K562 (cell line): ENCODE data around the gene NUDT22. TPM values are rescaled to one million over a fixed set of nuclear protein-coding genes. Genes with fewer than 3 reads are reported as not detected.

ENCODE experiments used
- ATAC-seq: fragments of 200-7000 bp; cut with Tn5 transposase; 3 replicates; pipeline ENCODE4 v1.9.1; 2020; ENCODE audit warnings: moderate library complexity
- BruUV-seq: library from RNA; stranded (reverse); fragments of 400-500 nt; replicated peaks from 2 replicates; lab custom pipeline; 2021; lab: Mats Ljungman, UMichigan
- CTCF ChIA-PET: fragments of 300-600 bp; formaldehyde crosslinking; extraction: SDS; loops from one replicate; lab custom pipeline; 2021; ENCODE audit warnings: low intra/inter-chr PET ratio; lab: Yijun Ruan, JAX
- POLR2A ChIA-PET: fragments of 300-600, 350-650 bp; sonication (Branson Sonifier 250); formaldehyde crosslinking; extraction: SDS; loops from one replicate; lab custom pipeline; 2021; ENCODE audit warnings: antibody characterized with exemption, inconsistent platforms; lab: Yijun Ruan, JAX
- DNase-seq, 4 experiments: peaks; one replicate each; pipeline versions ENCODE4 v3.0.0 to v3.0.0-alpha.2; 2011 to 2018; ENCODE audit warnings: low spot score in 3 of 4, mixed read lengths in 3 of 4; ENCODE audit errors: extremely low read depth in 1 of 4
- FAIRE-seq: peaks from 2 replicates; lab custom pipeline; 2011; peaks lifted over from hg19 to GRCh38; lab: Jason Lieb, UNC
- H2AFZ ChIP-seq: 2 replicates; pipeline ENCODE4 v1.6.0; 2011; ENCODE audit warnings: low read depth, low read length, control low read depth, inconsistent platforms
- H3K27ac ChIP-seq: fragments of 200-600 bp; 3 replicates; pipeline ENCODE4 v1.8.0; 2011; ENCODE audit warnings: low read depth, mild to moderate bottlenecking, control low read depth, inconsistent platforms, low read length, moderate library complexity, mixed read lengths; ENCODE audit errors: extremely low read depth
- H3K27me3 ChIP-seq, 2 experiments: fragments of 300-600 bp in 1 of 2; 2 replicates in 1 of 2; 3 replicates in 1 of 2; pipeline versions ENCODE4 v1.6.0 to v1.8.0; 2011; ENCODE audit warnings: inconsistent platforms in 2 of 2, low read length in 2 of 2, mild to moderate bottlenecking in 1 of 2, mixed read lengths in 1 of 2, moderate library complexity in 1 of 2; ENCODE audit not compliant: control insufficient read depth in 2 of 2, insufficient read depth in 2 of 2
- H3K36me3 ChIP-seq: fragments of 300-600 bp; 3 replicates; pipeline ENCODE4 v1.8.0; 2011; ENCODE audit warnings: mild to moderate bottlenecking, low read length, inconsistent platforms; ENCODE audit not compliant: control insufficient read depth, insufficient read depth
- H3K4me1 ChIP-seq, 2 experiments: fragments of 200-600 bp in 1 of 2; replicated peaks in 1 of 2; 2 replicates in 1 of 2; 3 replicates in 1 of 2; pipeline versions ENCODE4 v1.5.1 to v1.8.0; 2011; ENCODE audit warnings: inconsistent platforms in 2 of 2, low read length in 2 of 2, mild to moderate bottlenecking in 1 of 2, mixed read lengths in 1 of 2, moderate library complexity in 1 of 2; ENCODE audit not compliant: control insufficient read depth in 2 of 2, insufficient read depth in 2 of 2
- H3K4me2 ChIP-seq: 2 replicates; pipeline ENCODE4 v1.6.1; 2011; ENCODE audit warnings: low read length, control low read depth, inconsistent platforms, mixed read lengths; ENCODE audit not compliant: insufficient read depth
- H3K4me3 ChIP-seq: fragments of 200-600 bp; sonication (generic), shearing (Covaris generic); 2 replicates; pipeline ENCODE4 v1.5.1; 2016; ENCODE audit warnings: control low read depth, inconsistent platforms
- H3K79me2 ChIP-seq: fragments of 200-600 bp; 3 replicates; pipeline ENCODE4 v1.8.0; 2011; ENCODE audit warnings: low read length, inconsistent platforms; ENCODE audit not compliant: control insufficient read depth, insufficient read depth
- H3K9ac ChIP-seq, 2 experiments: 2 replicates each; pipeline versions ENCODE4 v1.6.0 to v1.6.1; 2011; ENCODE audit warnings: low read depth in 2 of 2, low read length in 2 of 2, control low read depth in 1 of 2, inconsistent platforms in 1 of 2, mild to moderate bottlenecking in 1 of 2, mixed read lengths in 1 of 2; ENCODE audit not compliant: insufficient read depth in 1 of 2
- H3K9me1 ChIP-seq: one replicate; pipeline ENCODE4 v1.6.0; 2011; ENCODE audit warnings: inconsistent platforms, mild to moderate bottlenecking, low read length, moderate library complexity; ENCODE audit not compliant: control insufficient read depth, insufficient read depth
- H3K9me3 ChIP-seq: replicated peaks from 2 replicates; pipeline ENCODE4 v1.5.1; 2011; ENCODE audit warnings: low read depth, low read length, inconsistent platforms; ENCODE audit not compliant: control insufficient read depth, insufficient read depth
- H4K20me1 ChIP-seq: replicated peaks from 2 replicates; pipeline ENCODE4 v1.6.1; 2011; ENCODE audit warnings: low read length, inconsistent platforms, mixed read lengths; ENCODE audit not compliant: control insufficient read depth, insufficient read depth
- ARID1B ChIP-seq: fragments of 450-650 bp; IDR thresholded peaks from 2 replicates; pipeline ENCODE4 v1.6.1; 2016; ENCODE audit warnings: antibody characterized with exemption, mild to moderate bottlenecking, inconsistent platforms
- EHMT2 ChIP-seq: fragments of 450-650 bp; IDR thresholded peaks from 2 replicates; pipeline ENCODE4 v1.6.1; 2018; ENCODE audit warnings: antibody characterized with exemption
- ELF2 ChIP-seq: fragments of 250-450 bp; sonication (Bioruptor Pico); IDR thresholded peaks from 2 replicates; pipeline ENCODE4 v1.5.0; 2021; ENCODE audit warnings: mild to moderate bottlenecking
- ETS2 ChIP-seq: IDR thresholded peaks from 2 replicates; pipeline ENCODE4 v1.6.1; 2016; ENCODE audit warnings: borderline replicate concordance, missing genetic modification characterization, mild to moderate bottlenecking, moderate library complexity, missing compliant biosample characterization; ENCODE audit not compliant: poor library complexity, severe bottlenecking
- FUS ChIP-seq: fragments of 200-400 bp; formaldehyde crosslinking; optimal IDR thresholded peaks from 2 replicates; pipeline ENCODE3; 2017; ENCODE audit warnings: low read depth, low read length
- PML ChIP-seq: IDR thresholded peaks from 2 replicates; pipeline ENCODE4 v1.6.1; 2012; ENCODE audit warnings: low read length, inconsistent platforms
- SP2 ChIP-seq: IDR thresholded peaks from 2 replicates; pipeline ENCODE4 v1.6.1; 2011; ENCODE audit warnings: mild to moderate bottlenecking, low read depth, low read length, moderate library complexity; ENCODE audit not compliant: poor library complexity, severe bottlenecking; ENCODE audit errors: extremely low read depth
- UBTF ChIP-seq, 2 experiments: IDR thresholded peaks; 2 replicates each; pipeline ENCODE4 v1.6.1; 2012; ENCODE audit warnings: improper control_type of control experiment in 2 of 2, low read depth in 2 of 2, low read length in 2 of 2, borderline replicate concordance in 1 of 2
- ZNF12 ChIP-seq: sonication (generic); formaldehyde crosslinking; IDR thresholded peaks from 2 replicates; pipeline ENCODE4 v1.4.0; 2020; ENCODE audit warnings: mild to moderate bottlenecking, missing genetic modification reagents
- WGBS: fragments of 100-300 bp; shearing (Covaris generic); methylation state at CpG from one replicate; pipeline ENCODE4 v1.1.6; 2016; ENCODE audit warnings: low coverage, mixed read lengths; ENCODE audit not compliant: insufficient coverage; ENCODE audit errors: missing lambda C conversion rate; 5-methylcytosine and 5-hydroxymethylcytosine counted together
- in situ Hi-C: fragments of 300-500 bp; cut with MboI; formaldehyde crosslinking; loops from 4 replicates; pipeline ENCODE4 v1.15.0; 2018; ENCODE audit warnings: inconsistent platforms, mixed read lengths
- intact Hi-C: fragments of 100-400 bp; cut with micrococcal nuclease; formaldehyde crosslinking; loops from 2 replicates; pipeline ENCODE4 v1.14.2; 2022
- polyA plus RNA-seq, 8 experiments: library from polyadenylated mRNA; depleted of rRNA in 4 of 8; stranded (reverse) in 5 of 8; unstranded in 3 of 8; fragments of >200 nt; fragmentation: Nextera tagmentation in 2 of 8; fragmentation: Illumina TruSeq in 1 of 8; extraction: Ambion mirVana in 2 of 8; extraction: Trizol in 1 of 8; gene quantifications; 2 replicates each; pipeline versions ENCODE4 v1.2.1 to v1.2.3, GENCODE V29; 2011 to 2014; ENCODE audit warnings: inconsistent platforms in 1 of 8, missing spikeins in 1 of 8
- total RNA-seq, 7 experiments: library from RNA; depleted of rRNA in 6 of 7; stranded (reverse); fragments of >200 nt in 6 of 7; fragmentation: Illumina TruSeq in 2 of 7; extraction: Trizol in 2 of 7; gene quantifications; 2 replicates each; pipeline versions ENCODE4 v1.2.1 to v1.2.3, GENCODE V29; 2011 to 2021; ENCODE audit warnings: low replicate concordance in 1 of 7
- TF ChIP-seq, protein P1 (sequence below): sonication (generic); formaldehyde crosslinking; IDR thresholded peaks from 2 replicates; pipeline ENCODE4 v1.9.0; 2022; ENCODE audit warnings: mild to moderate bottlenecking, missing genetic modification reagents
- TF ChIP-seq, protein P2 (sequence below): fragments of 450-650 bp; formaldehyde crosslinking; IDR thresholded peaks from 2 replicates; pipeline ENCODE4 v1.4.0; 2020; ENCODE audit warnings: mild to moderate bottlenecking, mixed read lengths
- TF ChIP-seq, protein P3 (sequence below), 2 experiments: fragments of 450-650 bp; conservative IDR thresholded peaks; 2 replicates each; pipeline ENCODE4 v1.6.1; 2017; ENCODE audit warnings: mild to moderate bottlenecking in 2 of 2, moderate library complexity in 2 of 2

Gene NUDT22
- total and polyA plus RNA-seq, 9 of the 15 experiments (the other 6 are each of a cell fraction or from before 2014, with no cell fraction given): 6.3 to 92.6 (median 37.4) TPM

- TF ChIP-seq UBTF (IDR thresholded peaks at IDR 0.05; ENCODE audit: borderline replicate concordance in 1 of 2, low read depth in 2 of 2, low read length in 2 of 2): 0 out of 4 replicates have a peak, but pooled peaks of 1 of the 2 experiments have one; percentile 9
Observed at GRCh38 chr11:64247729-64248531, 21.9 kb downstream of the NUDT22 start (continued).

DNA sequence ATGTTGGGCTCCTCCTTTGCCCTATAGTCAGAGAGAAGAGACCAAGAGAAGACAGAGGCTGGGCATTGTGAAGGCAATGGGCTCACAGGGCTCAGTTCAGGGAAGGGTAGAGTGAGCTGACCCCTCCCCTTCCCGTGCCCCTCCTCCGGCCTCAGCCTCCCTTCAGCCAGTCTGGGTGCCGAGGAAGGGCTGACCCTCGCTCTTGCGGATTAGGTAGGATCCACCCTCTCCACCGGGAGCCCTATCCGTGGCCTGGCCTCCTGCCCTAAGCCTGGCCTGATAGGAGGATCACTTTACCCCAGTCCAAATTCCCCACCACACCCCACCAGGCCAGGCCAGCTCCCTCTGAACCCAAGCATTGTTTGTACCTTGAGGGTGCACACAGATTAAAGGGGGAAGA is 22.5 kb downstream of the NUDT22 start:
- ChIA-PET POLR2A (interaction anchor here (0.6 to 7.8 kb wide), 5 partner anchors 8 to 237 kb away, joined by 3 to 58 read pairs (median 4); no protein-coding TSS in a partner anchor), CTCF (no interaction called here)
- no TSS peak for BruUV-seq
- peaks cover 7% of the 10 kb centered on the region for H4K20me1 ChIP-seq
- H3K4me2 ChIP-seq: no peak overlapping the region; the same call in 1 of the 2 replicates
- intact Hi-C loops: loop anchor here (10.0 kb wide), 1 partner anchor 56 kb away; the partner anchor contains the start of genes CATSPERZ and ESRRA
- no peaks in the 10 kb centered on the region for H3K9me3 ChIP-seq
- in situ Hi-C loops: no loop called here
- no peaks in the 10 kb centered on the region for H3K27me3 ChIP-seq
- DNase-seq (peak in 2 of 4 experiments; percentile 31 to 43), FAIRE-seq (no peak), ATAC-seq (no peak)
- peaks cover 32% of the 10 kb centered on the region for H3K36me3 ChIP-seq
- peak overlapping the region; percentile 71; the same call in 1 of the 2 replicates for H2AFZ ChIP-seq
- WGBS: 23% methylated on average over 5 of the region's 7 CpGs
- peak overlapping the region; percentile 80 to 95; a peak in 3 of 4 replicates for H3K9ac ChIP-seq
- no peaks in the 10 kb centered on the region for H3K9me1 ChIP-seq
- peak overlapping the region; percentile 38; the same call in 1 of the 3 replicates for H3K27ac ChIP-seq
- TF ChIP-seq PML (no peak), ARID1B (no peak), FUS (no peak), ZNF12 (no peak), ELF2 (no peak), EHMT2 (no peak), SP2 (no peak), ETS2 (tag) (no peak)
- TF ChIP-seq, protein P1, sequence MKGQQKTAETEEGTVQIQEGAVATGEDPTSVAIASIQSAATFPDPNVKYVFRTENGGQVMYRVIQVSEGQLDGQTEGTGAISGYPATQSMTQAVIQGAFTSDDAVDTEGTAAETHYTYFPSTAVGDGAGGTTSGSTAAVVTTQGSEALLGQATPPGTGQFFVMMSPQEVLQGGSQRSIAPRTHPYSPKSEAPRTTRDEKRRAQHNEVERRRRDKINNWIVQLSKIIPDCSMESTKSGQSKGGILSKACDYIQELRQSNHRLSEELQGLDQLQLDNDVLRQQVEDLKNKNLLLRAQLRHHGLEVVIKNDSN: no peak
- TF ChIP-seq, protein P2, sequence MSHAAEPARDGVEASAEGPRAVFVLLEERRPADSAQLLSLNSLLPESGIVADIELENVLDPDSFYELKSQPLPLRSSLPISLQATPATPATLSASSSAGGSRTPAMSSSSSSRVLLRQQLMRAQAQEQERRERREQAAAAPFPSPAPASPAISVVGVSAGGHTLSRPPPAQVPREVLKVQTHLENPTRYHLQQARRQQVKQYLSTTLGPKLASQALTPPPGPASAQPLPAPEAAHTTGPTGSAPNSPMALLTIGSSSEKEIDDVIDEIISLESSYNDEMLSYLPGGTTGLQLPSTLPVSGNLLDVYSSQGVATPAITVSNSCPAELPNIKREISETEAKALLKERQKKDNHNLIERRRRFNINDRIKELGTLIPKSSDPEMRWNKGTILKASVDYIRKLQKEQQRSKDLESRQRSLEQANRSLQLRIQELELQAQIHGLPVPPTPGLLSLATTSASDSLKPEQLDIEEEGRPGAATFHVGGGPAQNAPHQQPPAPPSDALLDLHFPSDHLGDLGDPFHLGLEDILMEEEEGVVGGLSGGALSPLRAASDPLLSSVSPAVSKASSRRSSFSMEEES (CRISPR knock-in tag): no peak
- TF ChIP-seq, protein P3, sequence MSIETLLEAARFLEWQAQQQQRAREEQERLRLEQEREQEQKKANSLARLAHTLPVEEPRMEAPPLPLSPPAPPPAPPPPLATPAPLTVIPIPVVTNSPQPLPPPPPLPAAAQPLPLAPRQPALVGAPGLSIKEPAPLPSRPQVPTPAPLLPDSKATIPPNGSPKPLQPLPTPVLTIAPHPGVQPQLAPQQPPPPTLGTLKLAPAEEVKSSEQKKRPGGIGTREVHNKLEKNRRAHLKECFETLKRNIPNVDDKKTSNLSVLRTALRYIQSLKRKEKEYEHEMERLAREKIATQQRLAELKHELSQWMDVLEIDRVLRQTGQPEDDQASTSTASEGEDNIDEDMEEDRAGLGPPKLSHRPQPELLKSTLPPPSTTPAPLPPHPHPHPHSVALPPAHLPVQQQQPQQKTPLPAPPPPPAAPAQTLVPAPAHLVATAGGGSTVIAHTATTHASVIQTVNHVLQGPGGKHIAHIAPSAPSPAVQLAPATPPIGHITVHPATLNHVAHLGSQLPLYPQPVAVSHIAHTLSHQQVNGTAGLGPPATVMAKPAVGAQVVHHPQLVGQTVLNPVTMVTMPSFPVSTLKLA (conservative IDR thresholded peaks at IDR 0.05): no peak
- H3K79me2 ChIP-seq: peaks cover 50% of the 10 kb centered on the region
- H3K4me1 ChIP-seq: peaks cover 36 to 92% of the 10 kb centered on the region in 2 experiments
- H3K4me3 ChIP-seq: no peak overlapping the region
